ENCODE data around the gene GAS7.

GAS7 gene

GRCh38 chr17:9878786-9879525, 319.4 kb downstream of the GAS7 start:
- TF ChIP-seq CTCF (IDR thresholded peaks at IDR 0.05; ENCODE audit: low read depth, low read length), result no peak
- H3K4me3 ChIP-seq (ENCODE audit: low read depth, low read length), result no peak overlapping the region

GRCh38 chr17:9878356-9878755, 320.1 kb downstream of the GAS7 start:
- H3K4me3 ChIP-seq (ENCODE audit: low read depth, low read length), result no peak overlapping the region
- no peak for TF ChIP-seq CTCF (IDR thresholded peaks at IDR 0.05; ENCODE audit: low read depth, low read length)

- TF ChIP-seq CTCF (IDR thresholded peaks at IDR 0.05; ENCODE audit: low read depth, low read length), result no peak
These were observed 323.0 kb downstream of the GAS7 start for GRCh38 chr17:9875441-9875840.

GRCh38 chr17:9874722-9875121, 323.7 kb downstream of the GAS7 start:
- no peak overlapping the region for H3K4me3 ChIP-seq (ENCODE audit: low read depth, low read length)
- TF ChIP-seq CTCF (IDR thresholded peaks at IDR 0.05; ENCODE audit: low read depth, low read length), result no peak

More at GRCh38 chr17:9875441-9875840, 323.0 kb downstream of the GAS7 start:
- H3K4me3 ChIP-seq (ENCODE audit: low read depth, low read length), result no peak overlapping the region

GRCh38 chr17:9872852-9873251, 325.6 kb downstream of the GAS7 start:
- no peak overlapping the region for H3K4me3 ChIP-seq (ENCODE audit: low read depth, low read length)
- no peak for TF ChIP-seq CTCF (IDR thresholded peaks at IDR 0.05; ENCODE audit: low read depth, low read length)

- no peak overlapping the region for H3K4me3 ChIP-seq (ENCODE audit: low read depth, low read length)
- TF ChIP-seq CTCF (IDR thresholded peaks at IDR 0.05; ENCODE audit: low read depth, low read length), result no peak
These were observed 329.9 kb downstream of the GAS7 start for GRCh38 chr17:9868552-9868951.

GRCh38 chr17:9865586-9865985, 332.8 kb downstream of the GAS7 start:
- no peak for TF ChIP-seq CTCF (IDR thresholded peaks at IDR 0.05; ENCODE audit: low read depth, low read length)
- H3K4me3 ChIP-seq (ENCODE audit: low read depth, low read length), result no peak overlapping the region
